Measurements from ENCODE around the gene RAF1. TPM values are rescaled to one million over a fixed set of nuclear protein-coding genes. Genes with fewer than 3 reads are reported as not detected.

RAF1 gene
- total and polyA plus RNA-seq, 2 of the 13 experiments (the other 11 are each of a cell fraction or from before 2014, with no cell fraction given): 72.2 to 91.4 TPM

DNA sequence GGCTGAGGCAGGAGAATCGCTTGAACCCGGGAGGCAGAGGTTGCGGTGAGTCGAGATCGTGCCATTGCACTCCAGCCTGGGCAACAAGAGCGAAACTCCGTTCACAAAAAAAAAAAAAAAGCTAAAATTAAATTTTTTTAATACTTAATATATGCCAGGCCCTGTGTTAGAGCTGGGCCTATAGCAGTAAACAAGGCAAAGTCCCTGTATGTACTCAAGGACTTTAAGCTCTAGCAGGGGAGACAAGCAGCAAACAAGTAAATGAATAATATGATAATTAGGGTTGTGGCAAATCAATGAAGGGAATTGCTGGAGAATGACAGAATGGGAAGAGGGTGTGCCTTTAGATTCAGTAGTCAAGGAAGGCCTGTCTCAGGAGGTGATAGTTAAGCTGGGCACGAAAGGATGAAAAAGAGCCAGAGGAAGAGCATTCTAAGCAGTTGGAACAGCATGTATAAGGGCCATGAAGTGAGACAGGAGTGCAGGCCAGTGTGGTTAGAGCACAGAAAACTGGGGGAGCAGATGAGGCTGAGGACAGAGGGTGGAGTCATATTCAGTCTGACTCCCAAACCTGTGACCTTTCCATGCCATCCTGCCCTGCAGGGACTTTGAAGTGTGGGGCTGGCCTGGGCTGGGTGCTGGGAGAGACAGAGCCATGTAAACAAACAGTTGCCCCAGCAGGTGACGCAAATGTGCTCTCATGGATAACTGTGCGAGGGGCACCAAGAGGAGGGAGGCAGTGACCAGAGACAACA lies 6.6 kb upstream of the RAF1 start (continued):
- TF ChIP-seq, protein P1, sequence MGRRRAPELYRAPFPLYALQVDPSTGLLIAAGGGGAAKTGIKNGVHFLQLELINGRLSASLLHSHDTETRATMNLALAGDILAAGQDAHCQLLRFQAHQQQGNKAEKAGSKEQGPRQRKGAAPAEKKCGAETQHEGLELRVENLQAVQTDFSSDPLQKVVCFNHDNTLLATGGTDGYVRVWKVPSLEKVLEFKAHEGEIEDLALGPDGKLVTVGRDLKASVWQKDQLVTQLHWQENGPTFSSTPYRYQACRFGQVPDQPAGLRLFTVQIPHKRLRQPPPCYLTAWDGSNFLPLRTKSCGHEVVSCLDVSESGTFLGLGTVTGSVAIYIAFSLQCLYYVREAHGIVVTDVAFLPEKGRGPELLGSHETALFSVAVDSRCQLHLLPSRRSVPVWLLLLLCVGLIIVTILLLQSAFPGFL (CRISPR knock-in tag; IDR thresholded peaks at IDR 0.05): no peak
- TF ChIP-seq ZBTB7B (CRISPR knock-in tag; IDR thresholded peaks at IDR 0.05) (no peak), TGIF2 (CRISPR knock-in tag; IDR thresholded peaks at IDR 0.05) (no peak), SP140L (CRISPR knock-in tag; IDR thresholded peaks at IDR 0.05; ENCODE audit: borderline replicate concordance) (no peak), RORA (CRISPR knock-in tag; IDR thresholded peaks at IDR 0.05) (no peak), ZNF160 (CRISPR knock-in tag; IDR thresholded peaks at IDR 0.05) (no peak), ZSCAN12 (CRISPR knock-in tag; IDR thresholded peaks at IDR 0.05) (no peak), HNRNPL (IDR thresholded peaks at IDR 0.05; ENCODE audit: low read depth, low read length) (peak; percentile 48; the same call in 1 of the 2 replicates), FOXK1 (CRISPR knock-in tag; IDR thresholded peaks at IDR 0.05; ENCODE audit: borderline replicate concordance, low read depth) (no peak), ZNF282 (IDR thresholded peaks at IDR 0.05; ENCODE audit: partially characterized antibody) (no peak), MAZ (IDR thresholded peaks at IDR 0.05; ENCODE audit: borderline replicate concordance, low read depth, low read length) (no peak), MAZ (CRISPR knock-in tag; IDR thresholded peaks at IDR 0.05; ENCODE audit: low read depth) (no peak), WIZ (CRISPR knock-in tag; IDR thresholded peaks at IDR 0.05) (no peak), ATF7-NPFF (CRISPR knock-in tag; IDR thresholded peaks at IDR 0.05; ENCODE audit: low read depth) (no peak)
- TF ChIP-seq, protein P2, sequence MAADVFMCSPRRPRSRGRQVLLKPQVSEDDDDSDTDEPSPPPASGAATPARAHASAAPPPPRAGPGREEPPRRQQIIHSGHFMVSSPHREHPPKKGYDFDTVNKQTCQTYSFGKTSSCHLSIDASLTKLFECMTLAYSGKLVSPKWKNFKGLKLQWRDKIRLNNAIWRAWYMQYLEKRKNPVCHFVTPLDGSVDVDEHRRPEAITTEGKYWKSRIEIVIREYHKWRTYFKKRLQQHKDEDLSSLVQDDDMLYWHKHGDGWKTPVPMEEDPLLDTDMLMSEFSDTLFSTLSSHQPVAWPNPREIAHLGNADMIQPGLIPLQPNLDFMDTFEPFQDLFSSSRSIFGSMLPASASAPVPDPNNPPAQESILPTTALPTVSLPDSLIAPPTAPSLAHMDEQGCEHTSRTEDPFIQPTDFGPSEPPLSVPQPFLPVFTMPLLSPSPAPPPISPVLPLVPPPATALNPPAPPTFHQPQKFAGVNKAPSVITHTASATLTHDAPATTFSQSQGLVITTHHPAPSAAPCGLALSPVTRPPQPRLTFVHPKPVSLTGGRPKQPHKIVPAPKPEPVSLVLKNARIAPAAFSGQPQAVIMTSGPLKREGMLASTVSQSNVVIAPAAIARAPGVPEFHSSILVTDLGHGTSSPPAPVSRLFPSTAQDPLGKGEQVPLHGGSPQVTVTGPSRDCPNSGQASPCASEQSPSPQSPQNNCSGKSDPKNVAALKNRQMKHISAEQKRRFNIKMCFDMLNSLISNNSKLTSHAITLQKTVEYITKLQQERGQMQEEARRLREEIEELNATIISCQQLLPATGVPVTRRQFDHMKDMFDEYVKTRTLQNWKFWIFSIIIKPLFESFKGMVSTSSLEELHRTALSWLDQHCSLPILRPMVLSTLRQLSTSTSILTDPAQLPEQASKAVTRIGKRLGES (CRISPR knock-in tag; IDR thresholded peaks at IDR 0.05; ENCODE audit: borderline replicate concordance): no peak
- TF ChIP-seq, protein P3, sequence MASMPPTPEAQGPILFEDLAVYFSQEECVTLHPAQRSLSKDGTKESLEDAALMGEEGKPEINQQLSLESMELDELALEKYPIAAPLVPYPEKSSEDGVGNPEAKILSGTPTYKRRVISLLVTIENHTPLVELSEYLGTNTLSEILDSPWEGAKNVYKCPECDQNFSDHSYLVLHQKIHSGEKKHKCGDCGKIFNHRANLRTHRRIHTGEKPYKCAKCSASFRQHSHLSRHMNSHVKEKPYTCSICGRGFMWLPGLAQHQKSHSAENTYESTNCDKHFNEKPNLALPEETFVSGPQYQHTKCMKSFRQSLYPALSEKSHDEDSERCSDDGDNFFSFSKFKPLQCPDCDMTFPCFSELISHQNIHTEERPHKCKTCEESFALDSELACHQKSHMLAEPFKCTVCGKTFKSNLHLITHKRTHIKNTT (CRISPR knock-in tag; IDR thresholded peaks at IDR 0.05): no peak
- TF ChIP-seq, protein P4, sequence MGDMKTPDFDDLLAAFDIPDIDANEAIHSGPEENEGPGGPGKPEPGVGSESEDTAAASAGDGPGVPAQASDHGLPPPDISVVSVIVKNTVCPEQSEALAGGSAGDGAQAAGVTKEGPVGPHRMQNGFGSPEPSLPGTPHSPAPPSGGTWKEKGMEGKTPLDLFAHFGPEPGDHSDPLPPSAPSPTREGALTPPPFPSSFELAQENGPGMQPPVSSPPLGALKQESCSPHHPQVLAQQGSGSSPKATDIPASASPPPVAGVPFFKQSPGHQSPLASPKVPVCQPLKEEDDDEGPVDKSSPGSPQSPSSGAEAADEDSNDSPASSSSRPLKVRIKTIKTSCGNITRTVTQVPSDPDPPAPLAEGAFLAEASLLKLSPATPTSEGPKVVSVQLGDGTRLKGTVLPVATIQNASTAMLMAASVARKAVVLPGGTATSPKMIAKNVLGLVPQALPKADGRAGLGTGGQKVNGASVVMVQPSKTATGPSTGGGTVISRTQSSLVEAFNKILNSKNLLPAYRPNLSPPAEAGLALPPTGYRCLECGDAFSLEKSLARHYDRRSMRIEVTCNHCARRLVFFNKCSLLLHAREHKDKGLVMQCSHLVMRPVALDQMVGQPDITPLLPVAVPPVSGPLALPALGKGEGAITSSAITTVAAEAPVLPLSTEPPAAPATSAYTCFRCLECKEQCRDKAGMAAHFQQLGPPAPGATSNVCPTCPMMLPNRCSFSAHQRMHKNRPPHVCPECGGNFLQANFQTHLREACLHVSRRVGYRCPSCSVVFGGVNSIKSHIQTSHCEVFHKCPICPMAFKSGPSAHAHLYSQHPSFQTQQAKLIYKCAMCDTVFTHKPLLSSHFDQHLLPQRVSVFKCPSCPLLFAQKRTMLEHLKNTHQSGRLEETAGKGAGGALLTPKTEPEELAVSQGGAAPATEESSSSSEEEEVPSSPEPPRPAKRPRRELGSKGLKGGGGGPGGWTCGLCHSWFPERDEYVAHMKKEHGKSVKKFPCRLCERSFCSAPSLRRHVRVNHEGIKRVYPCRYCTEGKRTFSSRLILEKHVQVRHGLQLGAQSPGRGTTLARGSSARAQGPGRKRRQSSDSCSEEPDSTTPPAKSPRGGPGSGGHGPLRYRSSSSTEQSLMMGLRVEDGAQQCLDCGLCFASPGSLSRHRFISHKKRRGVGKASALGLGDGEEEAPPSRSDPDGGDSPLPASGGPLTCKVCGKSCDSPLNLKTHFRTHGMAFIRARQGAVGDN (CRISPR knock-in tag; IDR thresholded peaks at IDR 0.05): peak; percentile 53
- TF ChIP-seq, protein P5, sequence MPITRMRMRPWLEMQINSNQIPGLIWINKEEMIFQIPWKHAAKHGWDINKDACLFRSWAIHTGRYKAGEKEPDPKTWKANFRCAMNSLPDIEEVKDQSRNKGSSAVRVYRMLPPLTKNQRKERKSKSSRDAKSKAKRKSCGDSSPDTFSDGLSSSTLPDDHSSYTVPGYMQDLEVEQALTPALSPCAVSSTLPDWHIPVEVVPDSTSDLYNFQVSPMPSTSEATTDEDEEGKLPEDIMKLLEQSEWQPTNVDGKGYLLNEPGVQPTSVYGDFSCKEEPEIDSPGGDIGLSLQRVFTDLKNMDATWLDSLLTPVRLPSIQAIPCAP (CRISPR knock-in tag; IDR thresholded peaks at IDR 0.05; ENCODE audit: low read depth): no peak
